BLaER1 treated with 17β-estradiol and CSF1 and Interleukin-3, amounts not matched to agents 10 nM and 100 nM (cell line): Measurements from ENCODE around the gene RAET1L.
"Not testable (repeated sequence)": the region's sequence is repeated elsewhere in the genome, so short reads cannot be mapped to it uniquely, and the experiment has no call there.

Source experiments
- H3K27ac ChIP-seq, 11 experiments: shearing (Covaris generic); formaldehyde crosslinking; 2 replicates each; pipeline ENCODE4 v1.8.1; 2022
- H3K27me3 ChIP-seq, 11 experiments: shearing (Covaris generic); formaldehyde crosslinking; 2 replicates each; pipeline ENCODE4 v1.8.1; 2022
- H3K36me3 ChIP-seq, 11 experiments: shearing (Covaris generic); formaldehyde crosslinking; 2 replicates each; pipeline ENCODE4 v1.8.1; 2022
- H3K4me1 ChIP-seq, 10 experiments: shearing (Covaris generic); formaldehyde crosslinking; 2 replicates each; pipeline ENCODE4 v1.8.1; 2022
- H3K4me2 ChIP-seq, 11 experiments: shearing (Covaris generic); formaldehyde crosslinking; 2 replicates each; pipeline ENCODE4 v1.8.1; 2022
- H3K4me3 ChIP-seq, 10 experiments: shearing (Covaris generic); formaldehyde crosslinking; 2 replicates each; pipeline ENCODE4 v1.8.1; 2022
- H3K9ac ChIP-seq, 11 experiments: shearing (Covaris generic); formaldehyde crosslinking; 2 replicates each; pipeline ENCODE4 v1.8.1; 2022
- H3K9me3 ChIP-seq, 11 experiments: shearing (Covaris generic); formaldehyde crosslinking; replicated peaks in 1 of 11; 2 replicates each; pipeline ENCODE4 v1.8.1; 2022
- H4K20me1 ChIP-seq, 11 experiments: shearing (Covaris generic); formaldehyde crosslinking; 2 replicates each; pipeline ENCODE4 v1.8.1; 2022
- Cebpa-rat ChIP-seq, 11 experiments: shearing (Covaris generic); IDR thresholded peaks; 2 replicates each; pipeline ENCODE4 v1.8.1; 2022

The RAET1L gene

DNA sequence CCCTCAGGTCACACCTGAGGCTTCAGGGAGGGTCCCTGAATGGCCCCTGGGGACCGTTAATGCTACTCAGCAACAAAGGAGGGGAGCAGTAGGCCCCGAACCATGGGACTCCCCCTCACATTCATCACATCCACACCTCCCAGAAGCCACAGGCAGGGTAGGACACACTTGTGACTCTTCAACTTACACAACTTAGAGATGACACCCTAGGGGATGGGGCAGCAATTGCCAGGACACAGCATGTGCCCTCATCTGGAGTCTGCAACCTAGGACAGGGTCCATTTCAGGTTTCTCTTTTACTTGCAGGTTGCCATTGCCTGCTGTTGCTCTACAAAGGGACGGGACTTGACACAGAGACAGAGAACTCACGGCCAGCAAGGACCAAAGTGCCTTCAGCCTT is 42.8 kb upstream of the RAET1L start:
- peaks cover 0 to 7% (median 0%) of the 10 kb centered on the region in 11 experiments; a peak in 3 of 22 replicates for H3K27me3 ChIP-seq
- H3K4me2 ChIP-seq, result peak overlapping the region; percentile 95 to 99 (median 97)
- H3K4me3 ChIP-seq, result peak overlapping the region; percentile 65 to 84 (median 72)
- peaks cover 0 to 17% (median 4%) of the 10 kb centered on the region in 11 experiments; a peak in 3 of 22 replicates for H3K36me3 ChIP-seq
- no peaks in the 10 kb centered on the region for H3K9me3 ChIP-seq
- peak overlapping the region in 4 of 11 experiments; percentile 57 to 72 (median 64); a peak in 6 of 22 replicates for H3K27ac ChIP-seq
- no peak for TF ChIP-seq Cebpa-rat (IDR thresholded peaks at IDR 0.05)
- peak overlapping the region; percentile 64 to 82 (median 77); a peak in 20 of 22 replicates for H3K9ac ChIP-seq
- H4K20me1 ChIP-seq, result peaks cover 0 to 17% (median 0%) of the 10 kb centered on the region in 11 experiments; a peak in 5 of 22 replicates
- H3K4me1 ChIP-seq, result peaks cover 20 to 43% (median 33%) of the 10 kb centered on the region in 10 experiments

- Histone ChIP-seq H3K9ac (no peak overlapping the region), H3K27ac (no peak overlapping the region), H4K20me1 (peaks cover 0 to 8% (median 0%) of the 10 kb centered on the region in 11 experiments; a peak in 3 of 22 replicates), H3K4me3 (no peak overlapping the region), H3K9me3 (no peaks in the 10 kb centered on the region), H3K4me1 (peaks cover 9 to 26% (median 24%) of the 10 kb centered on the region in 10 experiments; a peak in 18 of 20 replicates), H3K36me3 (peaks cover 0 to 23% (median 9%) of the 10 kb centered on the region in 11 experiments; a peak in 7 of 22 replicates), H3K4me2 (no peak overlapping the region), H3K27me3 (peaks cover 0 to 7% (median 0%) of the 10 kb centered on the region in 11 experiments; a peak in 3 of 22 replicates)
- TF ChIP-seq Cebpa-rat (IDR thresholded peaks at IDR 0.05), result no peak
These were observed 39.8 kb upstream of the RAET1L start for GRCh38 chr6:150065083-150065482.

DNA sequence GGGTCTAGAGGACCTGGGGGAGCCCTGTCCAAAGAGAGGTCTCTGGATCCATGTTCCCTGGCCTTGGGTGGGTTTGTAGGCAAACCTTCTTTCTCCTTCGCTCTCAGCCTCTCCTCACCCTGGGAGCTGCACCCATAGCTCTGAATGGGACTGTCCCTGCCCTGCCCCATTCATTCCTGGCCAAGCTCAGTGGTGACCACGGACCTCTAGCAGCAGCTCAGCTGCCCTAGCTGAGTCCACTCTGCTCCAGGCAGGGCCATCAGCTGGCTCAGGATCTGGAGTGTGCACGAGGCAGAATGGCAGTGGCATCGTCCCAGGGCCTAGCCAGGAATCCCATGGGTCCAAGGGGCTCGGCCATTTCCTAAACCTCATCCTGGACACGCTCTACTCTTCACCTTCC is 38.3 kb upstream of the RAET1L start:
- Histone ChIP-seq H3K9ac (no peak overlapping the region), H3K36me3 (peaks cover 0 to 23% (median 9%) of the 10 kb centered on the region in 11 experiments; a peak in 7 of 22 replicates), H3K4me1 (peaks cover 12 to 29% (median 24%) of the 10 kb centered on the region in 10 experiments; a peak in 18 of 20 replicates), H4K20me1 (no peaks in the 10 kb centered on the region), H3K27me3 (0 out of 22 replicates have a peak, but pooled peaks cover 0 to 7% (median 0%) of the 10 kb centered on the region in 11 experiments), H3K4me3 (no peak overlapping the region), H3K27ac (no peak overlapping the region), H3K4me2 (no peak overlapping the region), H3K9me3 (no peaks in the 10 kb centered on the region)
- no peak for TF ChIP-seq Cebpa-rat (IDR thresholded peaks at IDR 0.05)

DNA sequence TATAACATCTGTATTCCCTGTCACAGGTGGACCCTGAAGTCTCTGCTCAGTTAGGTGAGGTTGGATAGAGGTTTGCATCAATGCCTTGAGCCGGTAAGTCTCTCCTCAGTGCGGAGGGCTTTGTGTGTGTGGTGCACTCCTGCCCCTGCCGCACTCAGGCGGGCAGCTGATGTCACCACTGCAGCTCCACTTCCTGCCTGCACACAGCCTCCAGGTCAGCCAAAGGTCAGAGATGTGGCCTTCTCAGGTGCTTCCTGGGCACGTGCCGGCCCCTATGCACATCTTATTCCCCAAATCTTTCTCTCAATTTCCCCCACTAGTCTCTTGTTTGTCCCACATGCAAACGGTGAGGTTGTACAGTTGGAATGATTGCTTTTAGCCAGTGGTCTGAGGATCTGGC is 34.6 kb upstream of the RAET1L start:
- not testable (repeated sequence) for H4K20me1 ChIP-seq, H3K27ac ChIP-seq, H3K9me3 ChIP-seq, H3K4me3 ChIP-seq, H3K27me3 ChIP-seq, H3K9ac ChIP-seq
- Histone ChIP-seq H3K36me3 (peaks cover 0 to 17% (median 7%) of the 10 kb centered on the region in 11 experiments; a peak in 7 of 22 replicates), H3K4me2 (peak overlapping the region; percentile 27 to 84 (median 69); a peak in 20 of 22 replicates), H3K4me1 (peaks cover 6 to 19% (median 16%) of the 10 kb centered on the region in 10 experiments; a peak in 18 of 20 replicates)

- Histone ChIP-seq H3K4me1 (peaks cover 6 to 19% (median 16%) of the 10 kb centered on the region in 10 experiments; a peak in 18 of 20 replicates), H3K9me3 (no peaks in the 10 kb centered on the region), H3K4me3 (no peak overlapping the region), H3K4me2 (peak overlapping the region in 5 of 11 experiments; percentile 74 to 84 (median 76); a peak in 5 of 22 replicates), H3K36me3 (peaks cover 0 to 9% (median 0%) of the 10 kb centered on the region in 11 experiments; a peak in 7 of 22 replicates), H3K27me3 (no peaks in the 10 kb centered on the region; a peak in 2 of 22 replicates), H3K9ac (no peak overlapping the region), H4K20me1 (no peaks in the 10 kb centered on the region), H3K27ac (no peak overlapping the region)
- no peak for TF ChIP-seq Cebpa-rat (IDR thresholded peaks at IDR 0.05)
These were observed 33.7 kb upstream of the RAET1L start for GRCh38 chr6:150058986-150059385.

GRCh38 chr6:150058231-150058792 is 33.0 kb upstream of the RAET1L start:
- Histone ChIP-seq H3K27me3 (no peaks in the 10 kb centered on the region; a peak in 2 of 22 replicates), H4K20me1 (no peaks in the 10 kb centered on the region), H3K36me3 (peaks cover 0 to 7% (median 0%) of the 10 kb centered on the region in 11 experiments; a peak in 7 of 22 replicates), H3K4me3 (no peak overlapping the region), H3K27ac (no peak overlapping the region), H3K4me1 (peaks cover 6 to 19% (median 16%) of the 10 kb centered on the region in 10 experiments; a peak in 18 of 20 replicates), H3K4me2 (no peak overlapping the region), H3K9me3 (no peaks in the 10 kb centered on the region), H3K9ac (no peak overlapping the region)
- TF ChIP-seq Cebpa-rat (IDR thresholded peaks at IDR 0.05), result no peak

DNA sequence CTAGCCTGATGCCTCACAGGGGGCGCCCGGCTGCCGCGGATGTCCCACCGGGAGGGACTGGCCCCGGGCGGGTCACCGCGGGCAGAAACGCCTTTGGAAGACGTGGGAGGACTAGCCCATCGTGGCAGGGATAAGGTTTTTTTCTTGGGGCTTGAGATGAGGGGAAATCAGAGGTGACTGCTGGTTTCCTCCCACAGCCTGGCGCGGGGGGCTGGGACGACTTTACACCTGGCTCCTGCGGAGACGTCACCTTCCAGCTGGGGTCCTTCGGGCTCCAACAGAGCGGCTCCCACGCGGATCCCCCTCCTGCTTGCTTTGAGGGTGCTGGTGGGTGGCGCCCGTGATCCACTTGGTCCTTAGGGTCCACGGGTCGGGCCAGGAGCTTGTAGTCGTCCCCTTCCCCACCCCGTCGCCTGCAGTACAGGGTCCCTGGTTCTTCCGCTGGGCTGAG is 32.2 kb upstream of the RAET1L start:
- Histone ChIP-seq H3K27ac (no peak overlapping the region), H3K27me3 (no peaks in the 10 kb centered on the region; a peak in 2 of 22 replicates), H3K4me2 (no peak overlapping the region), H3K4me1 (peaks cover 6 to 19% (median 16%) of the 10 kb centered on the region in 10 experiments; a peak in 18 of 20 replicates), H4K20me1 (no peaks in the 10 kb centered on the region), H3K4me3 (no peak overlapping the region), H3K9ac (no peak overlapping the region), H3K9me3 (no peaks in the 10 kb centered on the region; a peak in 1 of 22 replicates), H3K36me3 (peaks cover 0 to 6% (median 0%) of the 10 kb centered on the region in 11 experiments; a peak in 7 of 22 replicates)
- no peak for TF ChIP-seq Cebpa-rat (IDR thresholded peaks at IDR 0.05)

GRCh38 chr6:150056916-150057315 is 31.6 kb upstream of the RAET1L start:
- no peak overlapping the region for H3K4me3 ChIP-seq
- H3K36me3 ChIP-seq, result peaks cover 0 to under 1% (median 0%) of the 10 kb centered on the region in 11 experiments; a peak in 1 of 22 replicates
- H3K27me3 ChIP-seq, result no peaks in the 10 kb centered on the region; a peak in 2 of 22 replicates
- no peaks in the 10 kb centered on the region; a peak in 1 of 22 replicates for H3K9me3 ChIP-seq
- H4K20me1 ChIP-seq, result no peaks in the 10 kb centered on the region
- peaks cover 6 to 19% (median 16%) of the 10 kb centered on the region in 10 experiments; a peak in 18 of 20 replicates for H3K4me1 ChIP-seq
- no peak overlapping the region for H3K27ac ChIP-seq
- no peak overlapping the region for H3K4me2 ChIP-seq
- no peak for TF ChIP-seq Cebpa-rat (IDR thresholded peaks at IDR 0.05)
- H3K9ac ChIP-seq, result no peak overlapping the region

DNA sequence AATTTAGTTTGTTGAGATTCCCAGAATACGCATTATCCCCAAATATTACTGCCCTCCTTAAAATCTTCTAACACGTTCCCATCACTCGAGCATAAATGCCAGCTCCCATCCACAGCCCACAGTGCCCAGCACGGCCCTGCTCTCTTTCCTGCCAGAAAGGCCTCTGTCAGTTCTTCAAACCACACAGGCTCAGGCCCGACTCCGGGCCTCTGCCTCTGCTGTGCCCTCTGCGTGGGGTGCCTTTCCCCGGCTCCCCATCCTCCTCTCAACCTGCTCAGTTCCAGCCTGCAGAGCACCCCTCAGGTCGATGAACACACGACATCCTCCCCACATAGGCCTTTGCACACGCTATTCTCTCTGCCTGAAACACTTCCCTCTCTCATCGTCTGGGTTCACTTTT is 30.8 kb upstream of the RAET1L start:
- no peaks in the 10 kb centered on the region; a peak in 1 of 22 replicates for H3K9me3 ChIP-seq
- H3K4me3 ChIP-seq, result no peak overlapping the region

More for the DNA sequence above, 30.8 kb upstream of the RAET1L start:
- Histone ChIP-seq H3K36me3 (no peaks in the 10 kb centered on the region), H3K27ac (no peak overlapping the region), H3K4me2 (no peak overlapping the region), H4K20me1 (no peaks in the 10 kb centered on the region), H3K9ac (no peak overlapping the region), H3K27me3 (no peaks in the 10 kb centered on the region; a peak in 2 of 22 replicates), H3K4me1 (peaks cover 6 to 23% (median 16%) of the 10 kb centered on the region in 10 experiments; a peak in 18 of 20 replicates)
- no peak for TF ChIP-seq Cebpa-rat (IDR thresholded peaks at IDR 0.05)
